Suprapubic skin (tissue), 4 donors: ENCODE results near the gene CR1L.

Experiments used
- EP300 ChIP-seq: sonication (generic); formaldehyde crosslinking; IDR thresholded peaks from one replicate; pipeline ENCODE4 v1.6.1; 2017; ENCODE audit warnings: antibody characterized with exemption
- POLR2A ChIP-seq, 2 donors: fragments of 450-650 bp; IDR thresholded peaks; one replicate each; pipeline ENCODE4 v1.6.1; 2017; ENCODE audit warnings: antibody characterized with exemption in 2 of 2, mild to moderate bottlenecking in 2 of 2, moderate library complexity in 2 of 2
- POLR2AphosphoS5 ChIP-seq, 3 donors: sonication (generic); formaldehyde crosslinking; IDR thresholded peaks; one replicate each; pipeline ENCODE4 v1.6.1; 2017; ENCODE audit warnings: antibody characterized with exemption in 3 of 3
- TF ChIP-seq, protein P1 (sequence below), 2 donors: fragments of 200-600 bp in 1 of 2; fragments of 450-650 bp in 1 of 2; sonication (generic) in 1 of 2; IDR thresholded peaks; one replicate each; pipeline ENCODE4 v1.5.1; 2016 to 2019; ENCODE audit warnings: antibody characterized with exemption in 2 of 2, mild to moderate bottlenecking in 1 of 2, moderate library complexity in 1 of 2

DNA sequence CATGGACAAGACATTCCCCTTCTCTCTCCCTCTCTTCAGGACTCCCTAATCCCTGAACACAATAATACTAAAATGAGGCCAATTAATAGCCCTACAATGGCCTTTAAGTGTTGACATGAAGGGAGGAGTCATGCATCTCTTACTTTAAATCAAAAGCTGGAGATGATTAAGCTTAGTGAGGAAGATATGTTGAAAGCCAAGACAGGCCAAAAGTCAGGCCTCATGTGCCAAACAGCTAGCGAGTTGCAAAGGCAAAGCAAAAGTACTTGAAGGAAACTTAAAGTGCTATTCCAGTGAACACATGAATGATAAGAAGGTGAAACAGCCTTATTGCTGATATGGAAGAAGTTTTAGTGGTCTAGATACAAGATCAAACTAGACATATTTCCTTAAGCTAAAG, 57.4 kb downstream of the CR1L start:
- TF ChIP-seq, protein P1, sequence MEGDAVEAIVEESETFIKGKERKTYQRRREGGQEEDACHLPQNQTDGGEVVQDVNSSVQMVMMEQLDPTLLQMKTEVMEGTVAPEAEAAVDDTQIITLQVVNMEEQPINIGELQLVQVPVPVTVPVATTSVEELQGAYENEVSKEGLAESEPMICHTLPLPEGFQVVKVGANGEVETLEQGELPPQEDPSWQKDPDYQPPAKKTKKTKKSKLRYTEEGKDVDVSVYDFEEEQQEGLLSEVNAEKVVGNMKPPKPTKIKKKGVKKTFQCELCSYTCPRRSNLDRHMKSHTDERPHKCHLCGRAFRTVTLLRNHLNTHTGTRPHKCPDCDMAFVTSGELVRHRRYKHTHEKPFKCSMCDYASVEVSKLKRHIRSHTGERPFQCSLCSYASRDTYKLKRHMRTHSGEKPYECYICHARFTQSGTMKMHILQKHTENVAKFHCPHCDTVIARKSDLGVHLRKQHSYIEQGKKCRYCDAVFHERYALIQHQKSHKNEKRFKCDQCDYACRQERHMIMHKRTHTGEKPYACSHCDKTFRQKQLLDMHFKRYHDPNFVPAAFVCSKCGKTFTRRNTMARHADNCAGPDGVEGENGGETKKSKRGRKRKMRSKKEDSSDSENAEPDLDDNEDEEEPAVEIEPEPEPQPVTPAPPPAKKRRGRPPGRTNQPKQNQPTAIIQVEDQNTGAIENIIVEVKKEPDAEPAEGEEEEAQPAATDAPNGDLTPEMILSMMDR (IDR thresholded peaks at IDR 0.05) = no peak
- TF ChIP-seq POLR2A (IDR thresholded peaks at IDR 0.05) (no peak), EP300 (no peak), POLR2AphosphoS5 (IDR thresholded peaks at IDR 0.05) (no peak)
